Purkinje cell (primary cell): Measurements from ENCODE around the gene IL1RAPL1. TPM values are rescaled to one million over a fixed set of nuclear protein-coding genes. Genes with fewer than 3 reads are reported as not detected.

Experiments used
- polyA plus RNA-seq: library from polyadenylated mRNA; unstranded; fragments of >200 nt; fragmentation: Nextera tagmentation; gene quantifications from 2 replicates; pipeline ENCODE4 v1.2.1, GENCODE V29; 2014

IL1RAPL1 gene
- 26.5 and 27.3 TPM in 2 replicates for polyA plus RNA-seq

GRCh38 chrX:28586981-28587551, at the start of gene IL1RAPL1:
Gene IL1RAPL1, plus strand, starts transcription at chrX:28587446.

